UCSD-AML1 (cell line): Measurements from ENCODE around the gene PEG3.
"Not testable (repeated sequence)": the region's sequence is repeated elsewhere in the genome, so short reads cannot be mapped to it uniquely, and the experiment has no call there.

ENCODE experiments used
- DNase-seq: peaks from one replicate; lab custom pipeline; 2025; ENCODE audit not compliant: unreplicated experiment; lab: John Stamatoyannopoulos, UW

Gene PEG3

DNA sequence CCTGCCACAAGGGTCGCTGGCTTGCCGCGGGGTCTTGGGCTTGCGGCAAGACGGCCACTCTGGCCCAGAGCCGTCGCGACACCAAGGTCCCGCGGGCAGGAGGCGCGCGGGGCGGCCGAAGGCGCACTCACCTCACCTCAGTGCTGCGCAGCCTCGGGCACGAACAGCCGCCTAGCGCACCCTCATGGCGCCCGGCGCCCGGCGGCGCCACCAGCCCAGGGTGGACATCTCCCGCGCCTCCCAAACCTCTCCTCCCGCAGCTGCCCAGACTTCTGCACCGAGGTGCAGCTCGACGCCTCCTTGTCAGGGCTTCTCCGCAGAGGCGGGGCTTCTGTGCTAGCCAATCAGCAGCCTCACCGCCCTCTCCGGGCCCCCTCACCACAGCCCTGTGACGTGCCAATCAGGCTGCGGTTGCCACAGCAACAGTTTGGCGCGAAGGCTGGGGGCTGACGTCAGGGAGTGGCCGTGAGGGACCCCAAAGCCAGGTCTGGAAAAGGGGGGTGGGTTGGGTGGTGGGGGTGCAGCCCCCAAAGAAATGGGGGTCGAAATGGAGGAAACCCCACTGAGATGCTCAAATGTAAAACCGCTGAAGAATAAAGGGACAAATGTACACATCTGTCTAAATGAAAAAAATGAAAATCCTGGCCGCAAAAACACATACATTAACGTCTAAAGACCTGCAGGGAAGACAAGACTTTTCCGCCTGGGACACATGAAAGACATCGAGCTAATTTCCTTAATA lies at the start of gene PEG3, which contains the start of gene ZIM2:
PEG3 (minus strand) TSS at position 276 of the 742 bp plus-strand sequence. CDS start 16,071 bp downstream, outside the sequence.
ZIM2 (minus strand) TSS at position 276 of the 742 bp plus-strand sequence. CDS start 16,449 bp downstream, outside the sequence.
- no peak for DNase-seq

GRCh38 chr19:56885173-56885985 lies 44.9 kb upstream of the PEG3 start:
- DNase-seq: no peak

DNA sequence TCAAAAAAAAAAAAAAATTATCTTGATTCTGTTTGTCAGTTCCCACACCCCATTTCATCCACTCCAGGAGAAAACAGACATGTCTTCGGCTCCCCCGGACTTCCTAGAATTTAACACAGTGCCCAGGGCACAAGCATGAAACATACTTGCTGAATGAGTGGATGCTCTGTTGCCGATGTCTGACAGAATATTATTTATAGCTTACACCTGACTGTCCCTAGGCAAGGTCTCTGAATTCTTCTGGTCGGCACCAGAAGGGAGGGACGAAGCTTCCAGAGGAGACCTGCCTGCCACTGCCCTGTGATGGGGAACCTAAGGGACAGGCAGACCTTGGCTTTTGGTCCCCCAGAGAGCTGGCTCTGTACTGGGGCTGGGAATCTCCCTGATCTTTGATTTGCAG lies 43.9 kb upstream of the PEG3 start:
- DNase-seq: no peak

- DNase-seq: no peak
Measured at GRCh38 chr19:56880592-56881190, 40.2 kb upstream of the PEG3 start.

DNA sequence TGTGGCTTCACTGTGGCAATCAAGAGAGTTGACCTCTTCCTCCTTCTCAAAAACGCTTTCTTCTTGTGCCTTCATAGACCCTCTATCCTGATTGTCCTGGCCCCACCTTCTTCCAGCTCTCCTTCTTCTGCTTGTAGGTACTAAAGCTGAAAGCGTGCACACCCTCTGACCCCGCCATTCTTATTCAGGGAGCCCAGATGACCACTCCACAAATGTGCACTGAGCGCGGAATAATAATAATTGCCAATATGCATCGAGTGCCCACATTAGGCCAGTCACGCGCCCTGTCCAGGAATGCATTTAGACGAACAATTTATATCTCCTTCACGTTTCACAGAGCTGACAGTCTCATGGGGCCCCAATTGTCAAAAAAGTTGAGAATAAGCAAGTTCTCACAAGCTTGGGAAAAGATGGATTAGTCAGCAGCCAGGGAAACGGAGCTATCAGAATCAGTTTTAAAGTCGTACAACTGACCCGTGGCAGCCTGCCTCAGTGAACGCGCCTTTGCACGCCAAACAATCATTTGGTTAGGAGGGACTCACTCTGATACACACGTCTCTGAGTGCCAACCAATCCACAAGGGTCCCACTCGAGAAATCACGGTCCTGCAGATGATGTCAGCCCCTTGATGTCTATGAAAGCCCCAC lies 36.7 kb upstream of the PEG3 start:
- DNase-seq: no peak

DNA sequence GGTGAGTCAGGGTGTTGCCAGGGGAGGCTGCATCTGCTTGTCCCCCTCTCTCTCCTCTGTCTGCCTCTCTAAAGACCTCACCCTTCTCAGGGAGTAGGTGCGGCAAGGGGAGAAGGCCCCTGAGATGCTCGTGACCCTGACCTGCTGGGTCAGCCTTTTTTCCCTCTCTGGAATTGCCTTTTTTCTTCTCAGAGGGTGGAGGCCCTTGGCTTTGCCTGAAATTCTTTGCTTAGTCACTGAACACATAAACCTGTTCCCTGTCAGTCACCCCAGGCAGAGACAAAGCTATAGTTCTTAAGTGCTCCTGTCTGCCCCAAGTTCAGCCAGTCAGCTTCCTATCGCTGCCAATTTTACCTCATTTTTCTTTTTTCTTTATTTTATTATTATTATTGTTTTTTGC lies 35.2 kb upstream of the PEG3 start:
- no peak for DNase-seq

- DNase-seq: no peak
Measured at GRCh38 chr19:56874530-56874929, 34.0 kb upstream of the PEG3 start.

DNA sequence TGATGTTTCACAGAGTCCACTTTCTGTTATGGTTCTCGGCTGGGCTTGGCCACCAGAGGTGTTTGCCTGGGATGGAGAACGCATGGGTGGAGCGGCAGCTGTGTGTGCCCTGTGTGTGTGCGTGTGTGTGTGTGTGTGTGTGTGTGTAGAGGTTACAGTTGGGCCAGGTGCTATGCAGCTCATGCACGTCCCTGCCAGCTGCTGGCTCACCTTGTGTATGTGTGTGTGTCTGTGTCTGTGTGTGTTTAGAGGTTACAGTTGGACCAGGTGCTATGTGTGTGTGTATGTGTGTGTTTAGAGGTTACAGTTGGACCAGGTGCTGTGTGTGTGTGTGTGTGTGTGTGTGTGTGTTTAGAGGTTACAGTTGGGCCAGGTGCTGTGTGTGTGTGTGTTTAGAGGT lies 33.0 kb upstream of the PEG3 start:
- DNase-seq: no peak

GRCh38 chr19:56869886-56870285 lies 29.4 kb upstream of the PEG3 start:
- DNase-seq: no peak

GRCh38 chr19:56868446-56868845 lies 27.9 kb upstream of the PEG3 start:
- DNase-seq: no peak

DNA sequence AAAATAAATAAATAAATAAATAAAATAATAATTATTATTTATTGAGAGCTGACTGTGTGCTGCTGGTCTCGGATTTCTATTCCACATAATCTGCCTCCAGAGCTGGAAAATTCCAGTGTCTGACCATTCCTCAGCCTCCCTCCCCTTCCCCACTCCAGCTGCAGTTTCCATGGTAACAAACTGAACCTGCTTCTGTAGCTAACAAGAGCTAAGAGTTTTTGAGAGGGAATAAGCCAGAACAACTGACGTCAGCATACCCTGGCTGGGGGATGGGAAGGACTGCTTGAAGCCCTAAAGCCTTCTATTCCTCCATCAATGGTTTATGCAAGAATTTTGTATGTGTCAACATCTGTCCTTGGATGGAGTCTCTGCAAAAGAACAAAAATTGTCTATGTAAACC lies 26.0 kb upstream of the PEG3 start:
- DNase-seq: no peak

GRCh38 chr19:56864443-56865125 lies 24.1 kb upstream of the PEG3 start:
- no peak for DNase-seq

DNA sequence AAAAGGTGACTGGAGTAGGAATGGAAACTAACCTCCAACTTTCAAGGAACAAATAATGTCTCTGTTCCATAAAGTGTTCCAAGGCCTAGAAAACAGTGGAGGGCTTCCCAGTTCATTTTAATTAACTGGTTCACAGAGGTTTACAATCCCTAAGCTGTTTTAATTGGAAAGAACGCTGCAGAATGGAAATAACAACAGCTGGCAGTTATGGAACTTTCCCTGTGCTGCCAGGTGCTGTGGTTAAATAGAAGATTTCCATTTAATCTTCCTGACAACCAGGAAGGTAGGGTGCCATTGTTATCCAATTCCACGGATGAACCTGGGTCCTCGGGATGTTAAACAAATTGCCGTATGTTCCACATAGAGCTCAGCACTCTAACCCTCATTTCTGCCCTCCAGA lies 22.2 kb upstream of the PEG3 start:
- no peak for DNase-seq

- DNase-seq: not testable (repeated sequence)
Measured at GRCh38 chr19:56860409-56860808, 19.9 kb upstream of the PEG3 start.

DNA sequence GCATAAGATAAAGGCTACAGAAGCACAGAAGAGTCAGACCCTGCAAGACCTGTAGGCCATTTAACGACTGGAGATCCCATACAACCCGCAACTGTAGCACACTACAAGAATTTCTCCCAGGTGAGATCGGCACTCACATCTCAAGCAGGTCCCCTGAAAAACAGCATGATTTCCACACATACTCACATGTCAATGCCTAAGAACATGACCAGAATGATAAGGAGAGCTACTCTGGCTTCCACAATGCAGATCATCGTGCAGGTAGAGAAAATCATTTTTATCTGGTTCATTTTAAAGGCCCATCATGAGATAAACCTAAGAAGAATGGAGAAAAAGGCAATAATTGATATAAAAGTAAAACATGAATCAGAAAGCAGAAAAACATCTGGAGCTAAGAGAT lies 17.5 kb upstream of the PEG3 start:
- no peak for DNase-seq

- DNase-seq: no peak
Measured at GRCh38 chr19:56856822-56857221, 16.3 kb upstream of the PEG3 start.

- not testable (repeated sequence) for DNase-seq
Measured at GRCh38 chr19:56852361-56852760, 11.8 kb upstream of the PEG3 start.

GRCh38 chr19:56848166-56848565 lies 7.6 kb upstream of the PEG3 start:
- DNase-seq: no peak

- no peak for DNase-seq
Measured at GRCh38 chr19:56842412-56842811, 1.9 kb upstream of the PEG3 start.

DNA sequence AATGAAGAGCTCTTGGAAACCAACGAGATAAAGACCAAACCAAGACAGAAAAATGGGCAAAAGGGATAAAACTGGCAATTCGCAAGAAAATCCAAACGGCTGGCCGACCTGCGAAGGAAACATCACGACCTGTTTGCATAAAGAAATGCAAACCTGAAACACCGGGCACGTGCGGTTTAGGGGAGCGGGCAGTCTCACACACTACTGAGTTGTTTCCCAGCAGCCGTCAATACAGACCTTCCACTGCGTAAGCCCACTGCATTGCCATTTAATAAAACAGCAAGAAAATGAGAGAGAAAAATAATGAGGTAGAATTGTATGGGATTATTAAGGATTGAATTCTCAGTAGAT lies 642 bp upstream of the PEG3 start:
- DNase-seq: no peak
